Endodermal cell (in vitro differentiated cells): Measurements from ENCODE around the gene USP27X. TPM values are rescaled to one million over a fixed set of nuclear protein-coding genes. Genes with fewer than 3 reads are reported as not detected.

Experiments
- DNase-seq: peaks from one replicate; pipeline ENCODE4 v3.0.0-alpha.2; 2017
- H3K27ac ChIP-seq: 2 replicates; pipeline ENCODE4 v1.5.1; 2013; ENCODE audit warnings: mild to moderate bottlenecking, low read depth, low read length, moderate library complexity
- H3K27me3 ChIP-seq: 2 replicates; pipeline ENCODE4 v1.6.1; 2013; ENCODE audit warnings: mild to moderate bottlenecking, low read length, moderate library complexity; ENCODE audit not compliant: insufficient read depth, control insufficient read depth, poor library complexity, severe bottlenecking
- H3K36me3 ChIP-seq: 2 replicates; pipeline ENCODE4 v1.7.0; 2013; ENCODE audit warnings: mild to moderate bottlenecking, low read length, moderate library complexity; ENCODE audit not compliant: control insufficient read depth, insufficient read depth
- H3K4me1 ChIP-seq: one replicate; pipeline ENCODE4 v1.7.0; 2013; ENCODE audit warnings: low read length; ENCODE audit not compliant: control insufficient read depth, insufficient read depth
- H3K4me3 ChIP-seq: 2 replicates; pipeline ENCODE4 v1.5.1; 2013; ENCODE audit warnings: mild to moderate bottlenecking, low read length, moderate library complexity
- H3K9ac ChIP-seq: 2 replicates; pipeline ENCODE4 v1.6.1; 2013; ENCODE audit warnings: mild to moderate bottlenecking, low read length, moderate library complexity; ENCODE audit not compliant: poor library complexity, severe bottlenecking; ENCODE audit errors: extremely low read depth
- H3K9me3 ChIP-seq: 2 replicates; pipeline ENCODE4 v1.6.1; 2013; ENCODE audit warnings: mild to moderate bottlenecking, low read length, moderate library complexity; ENCODE audit not compliant: control insufficient read depth
- H3K27ac Mint-ChIP-seq: 2 replicates; pipeline ENCODE4 v1.8.0; 2020; ENCODE audit warnings: mixed read lengths
- H3K27me3 Mint-ChIP-seq: 2 replicates; pipeline ENCODE4 v1.8.0; 2021; ENCODE audit warnings: mild to moderate bottlenecking, mixed read lengths; ENCODE audit not compliant: insufficient read depth
- H3K36me3 Mint-ChIP-seq: 2 replicates; pipeline ENCODE4 v1.8.0; 2020; ENCODE audit warnings: low read depth, mixed read lengths
- H3K4me1 Mint-ChIP-seq: 2 replicates; pipeline ENCODE4 v1.8.0; 2020; ENCODE audit warnings: mixed read lengths
- H3K4me3 Mint-ChIP-seq: 2 replicates; pipeline ENCODE4 v1.8.0; 2020; ENCODE audit warnings: mild to moderate bottlenecking, moderate library complexity, mixed read lengths
- H3K9me3 Mint-ChIP-seq: 2 replicates; pipeline ENCODE4 v1.8.0; 2020; ENCODE audit warnings: mild to moderate bottlenecking, mixed read lengths
- CTCF ChIP-seq: fragments of 200-600 bp; sonication (generic); conservative IDR thresholded peaks from 2 replicates; pipeline ENCODE4 v1.5.0; 2021; ENCODE audit warnings: antibody characterized with exemption, mild to moderate bottlenecking
- WGBS, 2 experiments: methylation state at CpG; one replicate each; pipeline versions ENCODE4 v1.1.5 to v1.1.7; 2013; ENCODE audit warnings: missing lambda C conversion rate in 2 of 2, mixed read lengths in 1 of 2; ENCODE audit not compliant: insufficient coverage in 1 of 2, insufficient read length in 1 of 2; 5-methylcytosine and 5-hydroxymethylcytosine counted together
- total RNA-seq, 2 donors: library from RNA; stranded (reverse); fragmentation: NEBNext Ultra II Directional in 1 of 2; extraction: Animal tissue kit (Norgen Biotek cat#: 25700) in 1 of 2; gene quantifications; 2 replicates in 1 of 2; 3 replicates in 1 of 2; pipeline ENCODE4 v1.2.1, GENCODE V29; 2021

The USP27X gene
- total RNA-seq, 2 donors from 2014 or later = 7.1 to 8.2 TPM

GRCh38 chrX:49912861-49913260 lies 33.6 kb downstream of the USP27X start:
- 90% methylated on average over 3 of the region's 3 CpGs; no CpG with 5 or more reads in 1 of the 2 experiments for WGBS, 2 experiments
- Mint-ChIP-seq H3K4me1 (no peaks in the 10 kb centered on the region), H3K27me3 (no peaks in the 10 kb centered on the region), H3K9me3 (peaks cover 30% of the 10 kb centered on the region), H3K4me3 (no peak overlapping the region), H3K27ac (no peak overlapping the region), H3K36me3 (no peaks in the 10 kb centered on the region)
- TF ChIP-seq CTCF = no peak
- H3K9me3 ChIP-seq = no peaks in the 10 kb centered on the region
- H3K9ac ChIP-seq = no peak overlapping the region
- H3K36me3 ChIP-seq = no peaks in the 10 kb centered on the region
- no peak overlapping the region for H3K4me3 ChIP-seq
- H3K27ac ChIP-seq = no peak overlapping the region
- H3K27me3 ChIP-seq = no peaks in the 10 kb centered on the region
- DNase-seq = no peak
- no peaks in the 10 kb centered on the region for H3K4me1 ChIP-seq

DNA sequence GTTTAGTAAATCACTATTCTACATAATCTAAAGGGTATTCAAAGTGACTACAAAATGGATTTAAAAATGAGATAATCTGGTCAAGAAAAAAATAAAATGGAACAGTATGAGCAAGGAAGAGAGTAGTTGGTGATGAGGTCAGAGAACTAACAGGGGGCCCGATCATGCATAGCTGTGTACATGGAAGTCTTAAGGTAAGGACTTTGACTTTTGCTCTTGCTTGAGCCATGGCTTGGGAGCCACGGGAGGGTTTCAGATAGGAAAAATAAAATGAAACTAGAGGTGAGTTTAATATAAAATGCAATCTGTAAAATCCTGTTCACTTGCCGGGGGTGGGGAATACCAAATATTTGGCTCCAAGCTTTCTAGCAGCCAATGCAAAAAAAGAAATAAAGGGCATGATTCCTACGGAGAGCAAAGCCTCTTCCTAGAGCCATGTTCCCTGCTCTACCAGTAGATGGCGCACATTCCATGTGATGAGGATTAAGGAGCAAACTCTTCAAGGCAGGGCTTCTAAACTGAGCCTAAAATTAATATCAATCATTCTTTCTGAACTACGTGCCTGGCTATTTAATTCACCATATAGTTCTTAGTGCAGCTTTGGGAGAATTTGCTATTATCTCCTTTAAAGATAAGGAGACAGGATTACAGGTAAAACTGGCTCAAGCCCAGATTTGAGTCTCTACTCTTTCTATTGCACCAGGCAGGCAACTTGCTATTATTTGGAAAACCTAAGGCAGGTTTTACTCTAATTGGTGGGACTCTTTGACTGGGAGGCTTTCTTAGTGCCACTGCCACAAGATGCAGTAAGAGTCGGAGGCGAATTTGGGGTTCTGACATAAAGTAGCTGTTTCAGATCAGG lies 36.3 kb downstream of the USP27X start:
- WGBS, 2 experiments = 38 to 50% methylated on average over 2 to 8 of the region's 8 CpGs
- H3K27me3 ChIP-seq = no peaks in the 10 kb centered on the region
- H3K36me3 ChIP-seq = no peaks in the 10 kb centered on the region
- DNase-seq = peak; percentile 59
- H3K4me1 Mint-ChIP-seq = no peaks in the 10 kb centered on the region
- TF ChIP-seq CTCF = peak; percentile 89
- H3K4me1 ChIP-seq = no peaks in the 10 kb centered on the region
- H3K4me3 ChIP-seq = no peak overlapping the region
- H3K36me3 Mint-ChIP-seq = no peaks in the 10 kb centered on the region
- no peak overlapping the region for H3K27ac Mint-ChIP-seq
- H3K4me3 Mint-ChIP-seq = no peak overlapping the region
- H3K27me3 Mint-ChIP-seq = no peaks in the 10 kb centered on the region
- peaks cover 31% of the 10 kb centered on the region for H3K9me3 Mint-ChIP-seq
- H3K9me3 ChIP-seq = no peaks in the 10 kb centered on the region
- H3K27ac ChIP-seq = no peak overlapping the region
- no peak overlapping the region for H3K9ac ChIP-seq

DNA sequence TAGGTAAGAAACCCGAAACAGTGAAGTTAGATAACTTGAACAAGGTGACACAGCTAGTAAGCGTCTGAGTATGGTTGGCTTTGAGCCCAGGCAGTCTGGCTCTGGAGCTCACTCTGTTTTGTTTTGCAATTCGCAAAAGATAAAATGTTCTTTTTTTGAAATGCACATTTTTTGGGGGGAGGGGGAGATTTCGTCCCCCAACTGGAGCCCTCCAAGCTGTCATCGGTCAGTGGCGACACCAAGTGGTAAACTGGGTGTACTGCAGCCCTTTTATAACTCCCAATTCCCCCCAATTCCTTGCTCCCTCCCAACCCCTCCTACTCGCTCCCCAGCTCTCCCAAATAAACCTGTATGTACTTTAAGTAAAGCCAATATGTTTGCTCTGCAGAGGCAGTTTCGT lies 40.3 kb downstream of the USP27X start:
- no peak overlapping the region for H3K27ac Mint-ChIP-seq
- H3K4me1 Mint-ChIP-seq = peaks cover 6% of the 10 kb centered on the region
- Histone ChIP-seq H3K9me3 (no peaks in the 10 kb centered on the region), H3K4me3 (no peak overlapping the region), H3K27me3 (peaks cover 6% of the 10 kb centered on the region), H3K4me1 (no peaks in the 10 kb centered on the region), H3K9ac (no peak overlapping the region), H3K27ac (no peak overlapping the region), H3K36me3 (no peaks in the 10 kb centered on the region)
- no peaks in the 10 kb centered on the region for H3K36me3 Mint-ChIP-seq
- WGBS, 2 experiments = 49% methylated on average over 5 of the region's 8 CpGs; no CpG with 5 or more reads in 1 of the 2 experiments
- peak; percentile 63 for DNase-seq
- no peak overlapping the region for H3K4me3 Mint-ChIP-seq
- peak; percentile 83 for TF ChIP-seq CTCF
- H3K27me3 Mint-ChIP-seq = peaks cover 14% of the 10 kb centered on the region
- H3K9me3 Mint-ChIP-seq = peaks cover 45% of the 10 kb centered on the region
